GM12878 (cell line): ENCODE data around the gene CSNK2A1. TPM values are rescaled to one million over a fixed set of nuclear protein-coding genes. Genes with fewer than 3 reads are reported as not detected.

Experiments
- CEBPB ChIP-seq, 2 experiments: fragments of 150-350 bp in 1 of 2; IDR thresholded peaks; 2 replicates each; pipeline ENCODE4 v1.6.1; 2012 to 2014; ENCODE audit warnings: low read depth in 2 of 2, low read length in 2 of 2, borderline replicate concordance in 1 of 2, inconsistent platforms in 1 of 2
- CHD2 ChIP-seq: IDR thresholded peaks from 2 replicates; pipeline ENCODE4 v1.6.1; 2011; ENCODE audit warnings: low read depth, low read length, improper control_type of control experiment, borderline replicate concordance
- EZH2 ChIP-seq: IDR thresholded peaks from 2 replicates; pipeline ENCODE4 v1.6.1; 2012; ENCODE audit warnings: low read depth, mild to moderate bottlenecking, control low read depth, inconsistent platforms, low read length, borderline replicate concordance; ENCODE audit not compliant: control insufficient read depth
- FOXK2 ChIP-seq: fragments of 450-650 bp; IDR thresholded peaks from 2 replicates; pipeline ENCODE4 v1.6.1; 2017; ENCODE audit warnings: mild to moderate bottlenecking, moderate library complexity
- HDAC6 ChIP-seq: fragments of 200-600 bp; sonication (generic); IDR thresholded peaks from one replicate; pipeline ENCODE4 v1.8.0; 2017; ENCODE audit warnings: antibody characterized with exemption; ENCODE audit not compliant: unreplicated experiment
- MXI1 ChIP-seq: fragments of 150-350 bp; IDR thresholded peaks from 2 replicates; pipeline ENCODE4 v1.6.1; 2011; ENCODE audit warnings: low read depth, mild to moderate bottlenecking, inconsistent platforms, low read length, improper control_type of control experiment
- MYB ChIP-seq: fragments of 150-350 bp; IDR thresholded peaks from 2 replicates; pipeline ENCODE4 v1.6.1; 2014; ENCODE audit warnings: mild to moderate bottlenecking, low read depth, low read length, borderline replicate concordance
- NKRF ChIP-seq: fragments of 450-650 bp; conservative IDR thresholded peaks from 2 replicates; pipeline ENCODE4 v1.6.1; 2017; ENCODE audit warnings: mild to moderate bottlenecking, moderate library complexity
- PAX5 ChIP-seq: IDR thresholded peaks from 2 replicates; pipeline ENCODE4 v1.6.1; 2011; ENCODE audit warnings: low read depth, low read length, borderline replicate concordance
- PKNOX1 ChIP-seq: fragments of 450-650 bp; IDR thresholded peaks from 2 replicates; pipeline ENCODE4 v1.6.1; 2016; ENCODE audit warnings: mild to moderate bottlenecking
- PML ChIP-seq: IDR thresholded peaks from 2 replicates; pipeline ENCODE4 v1.6.1; 2012; ENCODE audit warnings: low read length, inconsistent platforms
- RAD51 ChIP-seq: fragments of 450-650 bp; IDR thresholded peaks from 2 replicates; pipeline ENCODE4 v1.6.1; 2016; ENCODE audit warnings: moderate library complexity, mild to moderate bottlenecking, inconsistent platforms
- RELB ChIP-seq: fragments of 450-650 bp; IDR thresholded peaks from 2 replicates; pipeline ENCODE4 v1.6.1; 2017; ENCODE audit warnings: low read depth, mild to moderate bottlenecking, moderate library complexity
- SIN3A ChIP-seq: IDR thresholded peaks from 2 replicates; pipeline ENCODE4 v1.6.1; 2012; ENCODE audit warnings: low read depth, low read length, improper control_type of control experiment
- TAF1 ChIP-seq: IDR thresholded peaks from 2 replicates; pipeline ENCODE4 v1.6.1; 2011; ENCODE audit warnings: mild to moderate bottlenecking, low read depth, low read length, borderline replicate concordance
- YBX1 ChIP-seq: fragments of 450-650 bp; IDR thresholded peaks from 2 replicates; pipeline ENCODE4 v1.6.1; 2016; ENCODE audit warnings: antibody characterized with exemption
- ZBTB40 ChIP-seq: fragments of 450-650 bp; IDR thresholded peaks from 2 replicates; pipeline ENCODE4 v1.6.1; 2016; ENCODE audit warnings: mild to moderate bottlenecking, moderate library complexity, borderline replicate concordance
- polyA plus RNA-seq, 11 experiments: library from polyadenylated mRNA; depleted of rRNA in 4 of 11; unstranded in 6 of 11; stranded (reverse) in 5 of 11; fragments of >200 nt; fragmentation: Nextera tagmentation in 4 of 11; fragmentation: Illumina TruSeq in 1 of 11; extraction: Ambion mirVana in 4 of 11; extraction: Trizol in 1 of 11; gene quantifications; 1 replicate in 1 of 11; 2 replicates in 10 of 11; pipeline versions ENCODE4 v1.2.1 to v1.2.3, GENCODE V29; 2011 to 2016; ENCODE audit warnings: inconsistent platforms in 2 of 11, missing spikeins in 2 of 11, low read depth in 1 of 11
- total RNA-seq, 4 experiments: library from RNA; depleted of rRNA in 3 of 4; stranded (reverse); fragments of >200 nt in 3 of 4; fragmentation: Illumina TruSeq in 1 of 4; extraction: Trizol in 1 of 4; gene quantifications; 2 replicates each; pipeline versions ENCODE4 v1.2.1 to v1.2.3, GENCODE V29; 2013 to 2021
- TF ChIP-seq, protein P1 (sequence below): fragments of 450-650 bp; IDR thresholded peaks from 2 replicates; pipeline ENCODE4 v1.6.1; 2018; ENCODE audit warnings: borderline replicate concordance, mild to moderate bottlenecking; ENCODE audit not compliant: partially characterized antibody

The CSNK2A1 gene
- total and polyA plus RNA-seq, 10 of the 15 experiments (the other 5 are each of a cell fraction or from before 2014, with no cell fraction given): 47.6 to 199 (median 95.0) TPM

DNA sequence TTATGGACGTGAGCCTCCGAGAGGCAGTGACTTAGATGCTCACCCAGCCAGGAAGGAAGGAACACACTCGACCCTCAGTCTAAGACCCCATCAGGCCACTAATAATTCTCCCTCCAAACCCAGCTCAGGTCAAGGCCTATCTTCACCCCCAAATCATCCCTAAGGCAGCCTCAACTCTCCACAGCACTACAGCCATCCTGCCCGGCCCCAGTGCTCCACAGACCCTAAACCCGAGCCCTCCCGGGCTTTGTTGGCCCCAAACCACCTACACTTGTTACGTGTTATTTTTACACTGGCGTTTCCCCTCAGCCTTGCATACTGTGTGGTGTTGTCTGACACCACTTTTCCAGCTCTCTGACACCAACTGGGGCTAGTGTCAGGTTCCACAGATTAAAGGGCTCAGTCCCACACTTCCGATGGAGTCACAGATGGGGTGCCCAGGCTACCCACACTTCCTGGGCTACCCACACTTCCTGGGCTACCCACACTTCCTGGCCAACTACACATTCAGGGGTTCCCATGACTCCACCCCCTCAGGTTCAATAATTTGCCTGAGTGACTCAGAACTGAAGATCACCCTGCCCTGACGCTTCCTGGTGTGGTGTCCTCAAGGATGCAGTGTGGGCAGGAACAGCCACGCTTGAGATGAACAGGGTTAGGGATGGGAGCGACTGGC lies 110.2 kb downstream of the CSNK2A1 start (continued):
- TF ChIP-seq NKRF (no peak), FOXK2 (no peak), RELB (peak; percentile 91), MYB (no peak), CEBPB (IDR thresholded peaks at IDR 0.05; ENCODE audit: borderline replicate concordance in 1 of 2, low read depth in 2 of 2, low read length in 2 of 2) (no peak), PKNOX1 (peak; percentile 45; the same call in 1 of the 2 replicates), CHD2 (peak; percentile 23; the same call in 1 of the 2 replicates), PAX5 (peak; percentile 80; the same call in 1 of the 2 replicates), SIN3A (no peak), YBX1 (no peak), PML (no peak), EZH2 (no peak), ZBTB40 (no peak; the same call in 1 of the 2 replicates), HDAC6 (no peak), TAF1 (no peak), RAD51 (no peak), MXI1 (no peak)
- TF ChIP-seq, protein P1, sequence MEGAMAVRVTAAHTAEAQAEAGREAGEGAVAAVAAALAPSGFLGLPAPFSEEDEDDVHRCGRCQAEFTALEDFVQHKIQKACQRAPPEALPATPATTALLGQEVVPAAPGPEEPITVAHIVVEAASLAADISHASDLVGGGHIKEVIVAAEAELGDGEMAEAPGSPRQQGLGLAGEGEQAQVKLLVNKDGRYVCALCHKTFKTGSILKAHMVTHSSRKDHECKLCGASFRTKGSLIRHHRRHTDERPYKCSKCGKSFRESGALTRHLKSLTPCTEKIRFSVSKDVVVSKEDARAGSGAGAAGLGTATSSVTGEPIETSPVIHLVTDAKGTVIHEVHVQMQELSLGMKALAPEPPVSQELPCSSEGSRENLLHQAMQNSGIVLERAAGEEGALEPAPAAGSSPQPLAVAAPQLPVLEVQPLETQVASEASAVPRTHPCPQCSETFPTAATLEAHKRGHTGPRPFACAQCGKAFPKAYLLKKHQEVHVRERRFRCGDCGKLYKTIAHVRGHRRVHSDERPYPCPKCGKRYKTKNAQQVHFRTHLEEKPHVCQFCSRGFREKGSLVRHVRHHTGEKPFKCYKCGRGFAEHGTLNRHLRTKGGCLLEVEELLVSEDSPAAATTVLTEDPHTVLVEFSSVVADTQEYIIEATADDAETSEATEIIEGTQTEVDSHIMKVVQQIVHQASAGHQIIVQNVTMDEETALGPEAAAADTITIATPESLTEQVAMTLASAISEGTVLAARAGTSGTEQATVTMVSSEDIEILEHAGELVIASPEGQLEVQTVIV: peak; percentile 21
